H1 (cell line): ENCODE results near the gene ZNF366. TPM values are rescaled to one million over a fixed set of nuclear protein-coding genes. Genes with fewer than 3 reads are reported as not detected.
A peak's percentile ranks its signal among the peaks of the same experiment; 100 is the strongest.

Source experiments
- CTCF ChIA-PET: fragments of 300-600 bp; sonication (Branson Sonifier 250); formaldehyde crosslinking; loops from one replicate; lab custom pipeline; 2021; ENCODE audit not compliant: partially characterized antibody; lab: Charles Lee
- POLR2A ChIA-PET: fragments of 300-600 bp; sonication (Branson Sonifier 250); formaldehyde crosslinking; loops from one replicate; lab custom pipeline; 2021; ENCODE audit warnings: inconsistent platforms; ENCODE audit not compliant: partially characterized antibody; lab: Charles Lee
- DNase-seq, 2 experiments: peaks; one replicate each; pipeline versions ENCODE4 v3.0.0 to v3.0.0-alpha.2; 2010 to 2022; ENCODE audit warnings: low spot score in 2 of 2, low read depth in 1 of 2, mixed read lengths in 1 of 2
- FAIRE-seq: peaks from 2 replicates; lab custom pipeline; 2011; peaks lifted over from hg19 to GRCh38; lab: Jason Lieb, UNC
- H2AFZ ChIP-seq: 2 replicates; pipeline ENCODE4 v1.8.1; 2012; ENCODE audit warnings: low read length, inconsistent platforms
- H2AK5ac ChIP-seq: 2 replicates; pipeline ENCODE4 v1.6.1; 2013; ENCODE audit warnings: low read depth, low read length
- H2BK120ac ChIP-seq: replicated peaks from 2 replicates; pipeline ENCODE3; 2013; ENCODE audit warnings: low read depth, low read length, inconsistent platforms
- H2BK12ac ChIP-seq: 2 replicates; pipeline ENCODE4 v1.6.1; 2013; ENCODE audit warnings: low read depth, low read length
- H2BK15ac ChIP-seq: 2 replicates; pipeline ENCODE4 v1.6.1; 2013; ENCODE audit warnings: low read length
- H2BK20ac ChIP-seq: 2 replicates; pipeline ENCODE4 v1.6.1; 2013; ENCODE audit warnings: low read length
- H2BK5ac ChIP-seq: 2 replicates; pipeline ENCODE4 v1.6.1; 2013; ENCODE audit warnings: low read depth, low read length
- H3K14ac ChIP-seq: 2 replicates; pipeline ENCODE4 v1.6.1; 2013; ENCODE audit warnings: inconsistent platforms; ENCODE audit not compliant: insufficient read length
- H3K18ac ChIP-seq: 2 replicates; pipeline ENCODE4 v1.6.1; 2013; ENCODE audit warnings: low read length; ENCODE audit errors: extremely low read depth
- H3K23ac ChIP-seq: 2 replicates; pipeline ENCODE4 v1.6.1; 2013; ENCODE audit warnings: inconsistent platforms; ENCODE audit not compliant: insufficient read length
- H3K23me2 ChIP-seq: 2 replicates; pipeline ENCODE4 v1.6.1; 2013; ENCODE audit warnings: low read depth, low read length
- H3K27ac ChIP-seq: 2 replicates; pipeline ENCODE4 v1.6.1; 2011; ENCODE audit warnings: low read depth, low read length, inconsistent platforms
- H3K27me3 ChIP-seq, 4 experiments: replicated peaks in 1 of 4; 1 replicate in 1 of 4; 2 replicates in 3 of 4; pipeline versions ENCODE4 v1.6.1 to v1.8.1; 2011 to 2013; ENCODE audit warnings: low read length in 3 of 4, mild to moderate bottlenecking in 3 of 4, inconsistent platforms in 2 of 4, mixed read lengths in 2 of 4, moderate library complexity in 1 of 4; ENCODE audit not compliant: control insufficient read depth in 3 of 4, insufficient read depth in 3 of 4; ENCODE audit errors: extremely low read depth in 1 of 4
- H3K36me3 ChIP-seq, 4 experiments: 2 replicates each; pipeline versions ENCODE4 v1.6.1 to v1.8.1; 2011 to 2013; ENCODE audit warnings: mild to moderate bottlenecking in 4 of 4, low read length in 3 of 4, moderate library complexity in 2 of 4, control low read depth in 1 of 4, inconsistent platforms in 1 of 4; ENCODE audit not compliant: insufficient read depth in 4 of 4, control insufficient read depth in 2 of 4
- H3K4ac ChIP-seq: replicated peaks from 2 replicates; pipeline ENCODE3; 2013; ENCODE audit warnings: low read length, low read depth, mixed read lengths, inconsistent platforms; ENCODE audit not compliant: insufficient read length
- H3K4me1 ChIP-seq, 4 experiments: replicated peaks in 1 of 4; 1 replicate in 1 of 4; 2 replicates in 3 of 4; pipeline versions ENCODE4 v1.6.1 to v1.8.1; 2011 to 2013; ENCODE audit warnings: low read length in 3 of 4, inconsistent platforms in 2 of 4, mixed read lengths in 1 of 4; ENCODE audit not compliant: insufficient read depth in 4 of 4, control insufficient read depth in 3 of 4
- H3K4me2 ChIP-seq, 2 experiments: 2 replicates each; pipeline versions ENCODE4 v1.6.1 to v1.8.1; 2011 to 2013; ENCODE audit warnings: low read depth in 2 of 2, low read length in 2 of 2, control low read depth in 1 of 2, inconsistent platforms in 1 of 2, mild to moderate bottlenecking in 1 of 2; ENCODE audit not compliant: insufficient read depth in 1 of 2
- H3K4me3 ChIP-seq, 4 experiments: fragments of 200-600, 300-600 bp in 1 of 4; sonication (generic), shearing (Covaris generic), sonication (Bioruptor Twin) in 1 of 4; 2 replicates each; pipeline versions ENCODE4 v1.5.1 to v1.8.1; 2011 to 2016; ENCODE audit warnings: low read length in 4 of 4, low read depth in 3 of 4, control low read depth in 2 of 4, inconsistent platforms in 2 of 4, mild to moderate bottlenecking in 2 of 4, mixed read lengths in 1 of 4, moderate library complexity in 1 of 4; ENCODE audit not compliant: insufficient read depth in 2 of 4; ENCODE audit errors: extremely low read depth in 1 of 4
- H3K56ac ChIP-seq: replicated peaks from 2 replicates; pipeline ENCODE3; 2013; ENCODE audit warnings: low read depth, mild to moderate bottlenecking, mixed read lengths, low read length, inconsistent platforms; ENCODE audit not compliant: insufficient read length
- H3K79me1 ChIP-seq: 2 replicates; pipeline ENCODE4 v1.6.1; 2013; ENCODE audit warnings: low read depth, low read length, control low read depth
- H3K79me2 ChIP-seq, 2 experiments: 2 replicates each; pipeline versions ENCODE4 v1.6.1 to v1.8.1; 2012 to 2013; ENCODE audit warnings: low read length in 2 of 2, mild to moderate bottlenecking in 2 of 2, inconsistent platforms in 1 of 2; ENCODE audit not compliant: insufficient read depth in 2 of 2, control insufficient read depth in 1 of 2
- H3K9ac ChIP-seq, 4 experiments: replicated peaks in 1 of 4; 1 replicate in 1 of 4; 2 replicates in 3 of 4; pipeline versions ENCODE4 v1.6.1 to v1.8.1; 2011 to 2013; ENCODE audit warnings: low read depth in 3 of 4, low read length in 3 of 4, control low read depth in 2 of 4, mild to moderate bottlenecking in 2 of 4, moderate library complexity in 2 of 4, inconsistent platforms in 1 of 4; ENCODE audit errors: extremely low read depth in 1 of 4
- H3K9me3 ChIP-seq, 2 experiments: 2 replicates each; pipeline versions ENCODE4 v1.6.1 to v1.8.1; 2012 to 2013; ENCODE audit warnings: mild to moderate bottlenecking in 2 of 2, moderate library complexity in 2 of 2, control low read depth in 1 of 2, inconsistent platforms in 1 of 2, low read depth in 1 of 2, low read length in 1 of 2, mixed read lengths in 1 of 2; ENCODE audit not compliant: insufficient read depth in 2 of 2
- H4K20me1 ChIP-seq, 2 experiments: replicated peaks in 1 of 2; 2 replicates each; pipeline versions ENCODE3 to v1.8.1; 2011 to 2013; ENCODE audit warnings: inconsistent platforms in 2 of 2, low read length in 2 of 2, mild to moderate bottlenecking in 1 of 2; ENCODE audit not compliant: insufficient read depth in 2 of 2, control insufficient read depth in 1 of 2
- H4K5ac ChIP-seq: 2 replicates; pipeline ENCODE4 v1.6.1; 2013; ENCODE audit warnings: low read length, low read depth, mixed read lengths, inconsistent platforms; ENCODE audit not compliant: insufficient read length
- H4K8ac ChIP-seq: 2 replicates; pipeline ENCODE4 v1.8.0; 2013; ENCODE audit warnings: mild to moderate bottlenecking, moderate library complexity, low read length, inconsistent platforms; ENCODE audit not compliant: insufficient read depth; ENCODE audit errors: extremely low read depth
- H4K91ac ChIP-seq: replicated peaks from 2 replicates; pipeline ENCODE3; 2013; ENCODE audit warnings: low read length, mixed read lengths, inconsistent platforms; ENCODE audit not compliant: insufficient read length
- SP2 ChIP-seq: IDR thresholded peaks from 2 replicates; pipeline ENCODE4 v1.6.1; 2012; ENCODE audit warnings: mild to moderate bottlenecking, low read length, inconsistent platforms
- SP4 ChIP-seq: IDR thresholded peaks from 2 replicates; pipeline ENCODE4 v1.6.1; 2012; ENCODE audit warnings: low read length, inconsistent platforms
- WGBS, 2 experiments: shearing (Covaris generic) in 1 of 2; methylation state at CpG; one replicate each; pipeline versions ENCODE4 v1.1.6 to v1.1.7; 2013 to 2015; ENCODE audit warnings: low lambda C conversion rate in 2 of 2, mixed read lengths in 2 of 2, inconsistent platforms in 1 of 2, low coverage in 1 of 2, missing lambda C conversion rate in 1 of 2; ENCODE audit not compliant: insufficient replicate concordance in 2 of 2, insufficient coverage in 1 of 2, insufficient read length in 1 of 2; ENCODE audit errors: extremely low coverage in 1 of 2, missing lambda C conversion rate in 1 of 2; 5-methylcytosine and 5-hydroxymethylcytosine counted together
- polyA plus RNA-seq, 7 experiments: library from polyadenylated mRNA; depleted of rRNA in 3 of 7; stranded (reverse) in 5 of 7; unstranded in 2 of 7; fragments of >200 nt in 5 of 7; fragments of 200-250 nt in 2 of 7; gene quantifications; 1 replicate in 5 of 7; 2 replicates in 1 of 7; 4 replicates in 1 of 7; pipeline versions ENCODE4 v1.2.1 to v1.2.3, GENCODE V29; 2011 to 2013; ENCODE audit warnings: missing spikeins in 2 of 7, mixed read lengths in 2 of 7
- total RNA-seq: library from RNA; stranded (reverse); fragmentation: NEBNext Ultra II Directional; extraction: Animal tissue kit (Norgen Biotek cat#: 25700); gene quantifications from 2 replicates; pipeline ENCODE4 v1.2.1, GENCODE V29; 2021
- TF ChIP-seq, protein P1 (sequence below): IDR thresholded peaks from 2 replicates; pipeline ENCODE4 v1.6.1; 2012; ENCODE audit warnings: inconsistent platforms
- TF ChIP-seq, protein P2 (sequence below): IDR thresholded peaks from 2 replicates; pipeline ENCODE4 v1.6.1; 2012; ENCODE audit warnings: low read length, inconsistent platforms

The ZNF366 gene
- total and polyA plus RNA-seq, 2 of the 8 experiments (the other 6 are each of a cell fraction or from before 2014, with no cell fraction given) = not detected

DNA sequence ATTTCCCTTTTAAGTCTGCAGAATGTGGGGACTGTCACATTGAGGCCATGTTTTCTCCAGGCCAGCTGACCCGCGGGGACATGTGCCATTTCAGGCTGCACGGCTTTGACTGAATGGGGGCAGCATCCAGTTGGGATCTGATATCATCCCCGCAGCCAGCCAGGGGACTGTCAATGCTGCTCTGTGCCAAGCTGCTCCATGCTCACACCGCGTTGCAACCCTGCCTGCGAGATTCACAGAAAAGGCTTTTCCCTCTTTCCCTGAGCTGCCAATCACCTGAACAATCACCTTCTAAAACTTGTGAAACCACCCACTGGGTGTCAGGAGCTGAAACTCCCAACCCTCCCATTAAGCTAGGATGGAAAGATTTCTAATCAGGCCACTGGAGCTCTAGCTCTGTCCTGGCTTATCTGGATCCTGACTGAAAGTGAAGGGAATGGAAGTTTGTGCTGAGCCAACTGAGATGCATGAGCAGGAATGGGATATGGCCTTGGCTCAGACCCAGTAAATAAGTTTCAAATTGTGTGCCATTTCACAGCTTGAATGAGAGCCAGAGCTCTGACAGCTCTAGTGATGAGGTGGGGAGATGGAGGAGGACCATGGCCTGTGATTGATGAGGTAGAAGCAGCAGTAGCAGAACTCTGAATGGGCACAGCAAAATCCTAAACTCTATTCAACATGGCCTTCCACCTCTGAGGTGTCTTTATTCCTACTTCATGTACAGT, 34.5 kb upstream of the ZNF366 start:
- WGBS, 2 experiments = 77% methylated on average over 7 of the region's 7 CpGs; no CpG with 5 or more reads in 1 of the 2 experiments
- no peak overlapping the region for H2BK5ac ChIP-seq
- no peak overlapping the region for H3K23ac ChIP-seq
- H2BK120ac ChIP-seq = no peak overlapping the region
- no peak overlapping the region for H4K91ac ChIP-seq
- TF ChIP-seq SP4 (no peak), SP2 (no peak)
- TF ChIP-seq, protein P1, sequence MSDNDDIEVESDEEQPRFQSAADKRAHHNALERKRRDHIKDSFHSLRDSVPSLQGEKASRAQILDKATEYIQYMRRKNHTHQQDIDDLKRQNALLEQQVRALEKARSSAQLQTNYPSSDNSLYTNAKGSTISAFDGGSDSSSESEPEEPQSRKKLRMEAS = 0 out of 2 replicates have a peak, but pooled peaks have one; percentile 11
- TF ChIP-seq, protein P2, sequence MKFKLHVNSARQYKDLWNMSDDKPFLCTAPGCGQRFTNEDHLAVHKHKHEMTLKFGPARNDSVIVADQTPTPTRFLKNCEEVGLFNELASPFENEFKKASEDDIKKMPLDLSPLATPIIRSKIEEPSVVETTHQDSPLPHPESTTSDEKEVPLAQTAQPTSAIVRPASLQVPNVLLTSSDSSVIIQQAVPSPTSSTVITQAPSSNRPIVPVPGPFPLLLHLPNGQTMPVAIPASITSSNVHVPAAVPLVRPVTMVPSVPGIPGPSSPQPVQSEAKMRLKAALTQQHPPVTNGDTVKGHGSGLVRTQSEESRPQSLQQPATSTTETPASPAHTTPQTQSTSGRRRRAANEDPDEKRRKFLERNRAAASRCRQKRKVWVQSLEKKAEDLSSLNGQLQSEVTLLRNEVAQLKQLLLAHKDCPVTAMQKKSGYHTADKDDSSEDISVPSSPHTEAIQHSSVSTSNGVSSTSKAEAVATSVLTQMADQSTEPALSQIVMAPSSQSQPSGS = no peak
- H2BK15ac ChIP-seq = no peak overlapping the region
- H3K9ac ChIP-seq = no peak overlapping the region
- no peaks in the 10 kb centered on the region for H3K9me3 ChIP-seq
- no peak overlapping the region for H4K8ac ChIP-seq
- H3K23me2 ChIP-seq = no peaks in the 10 kb centered on the region
- H3K27ac ChIP-seq = no peak overlapping the region
- H3K27me3 ChIP-seq = no peaks in the 10 kb centered on the region
- no peak overlapping the region for H4K5ac ChIP-seq
- H3K4me1 ChIP-seq = 0 out of 7 replicates have a peak, but pooled peaks cover 0 to 2% (median 0%) of the 10 kb centered on the region in 4 experiments
- no peak overlapping the region for H3K4ac ChIP-seq
- no peak overlapping the region for H3K4me2 ChIP-seq
- no peak overlapping the region for H2AK5ac ChIP-seq
- FAIRE-seq = no peak
- no peak overlapping the region for H3K56ac ChIP-seq
- H2BK20ac ChIP-seq = no peak overlapping the region
- H3K36me3 ChIP-seq = no peaks in the 10 kb centered on the region
- H3K14ac ChIP-seq = no peak overlapping the region
- H3K4me3 ChIP-seq = no peak overlapping the region
- ChIA-PET CTCF (interaction anchor here (0.6 to 1.4 kb wide), 9 partner anchors 9 to 145 kb away, joined by 3 to 6 read pairs (median 4); no protein-coding TSS in a partner anchor), POLR2A (no interaction called here)
- 0 out of 2 replicates have a peak overlapping the region, but pooled peaks have one; percentile 24 for H3K18ac ChIP-seq
- no peaks in the 10 kb centered on the region for H3K79me2 ChIP-seq
- peak overlapping the region; percentile 20 for H2BK12ac ChIP-seq
- peak overlapping the region; percentile 7; the same call in 1 of the 2 replicates for H2AFZ ChIP-seq
- H3K79me1 ChIP-seq = no peaks in the 10 kb centered on the region
- no peaks in the 10 kb centered on the region for H4K20me1 ChIP-seq
- DNase-seq = no peak
